ENCODE results near the gene MOGAT2. TPM values are rescaled to one million over a fixed set of nuclear protein-coding genes. Genes with fewer than 3 reads are reported as not detected.

MOGAT2 gene
- total and polyA plus RNA-seq, 3 donors from 2014 or later = 0.19 to 0.31 (median 0.24) TPM

DNA sequence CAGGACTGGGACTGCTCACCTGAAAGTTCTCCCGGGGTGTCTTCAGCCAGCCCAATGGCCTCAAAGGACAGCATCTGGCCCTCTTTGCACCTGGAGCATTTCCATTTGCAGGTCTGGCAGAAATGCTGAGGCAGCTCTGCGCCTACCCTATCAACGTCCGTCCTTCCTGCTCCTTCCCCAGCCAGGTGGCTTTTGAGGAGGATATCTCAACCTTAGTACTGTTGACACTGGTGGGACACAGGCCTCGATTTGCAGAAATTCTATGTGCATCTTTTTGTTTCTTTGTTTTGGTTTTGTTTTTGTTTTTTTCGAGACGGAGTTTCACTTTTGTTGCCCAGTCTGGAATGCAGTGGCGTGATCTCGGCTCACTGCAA lies 5.0 kb downstream of the MOGAT2 start:
- H3K27ac ChIP-seq = no peak overlapping the region
- H3K36me3 ChIP-seq (ENCODE audit: low read depth, missing control alignments) = no peaks in the 10 kb centered on the region
- H3K4me3 ChIP-seq = no peak overlapping the region
- no peaks in the 10 kb centered on the region for H3K9me3 ChIP-seq
- WGBS, 2 donors = 89 to 95% methylated on average over 7 to 9 of the region's 9 CpGs
- DNase-seq = no peak
- peaks cover 4% of the 10 kb centered on the region for H3K4me1 ChIP-seq
- H3K27me3 ChIP-seq = no peaks in the 10 kb centered on the region
- intact Hi-C loops (cut with DNase I; ENCODE audit: low total_unique reads) = no loop called here
- TF ChIP-seq, protein P1, sequence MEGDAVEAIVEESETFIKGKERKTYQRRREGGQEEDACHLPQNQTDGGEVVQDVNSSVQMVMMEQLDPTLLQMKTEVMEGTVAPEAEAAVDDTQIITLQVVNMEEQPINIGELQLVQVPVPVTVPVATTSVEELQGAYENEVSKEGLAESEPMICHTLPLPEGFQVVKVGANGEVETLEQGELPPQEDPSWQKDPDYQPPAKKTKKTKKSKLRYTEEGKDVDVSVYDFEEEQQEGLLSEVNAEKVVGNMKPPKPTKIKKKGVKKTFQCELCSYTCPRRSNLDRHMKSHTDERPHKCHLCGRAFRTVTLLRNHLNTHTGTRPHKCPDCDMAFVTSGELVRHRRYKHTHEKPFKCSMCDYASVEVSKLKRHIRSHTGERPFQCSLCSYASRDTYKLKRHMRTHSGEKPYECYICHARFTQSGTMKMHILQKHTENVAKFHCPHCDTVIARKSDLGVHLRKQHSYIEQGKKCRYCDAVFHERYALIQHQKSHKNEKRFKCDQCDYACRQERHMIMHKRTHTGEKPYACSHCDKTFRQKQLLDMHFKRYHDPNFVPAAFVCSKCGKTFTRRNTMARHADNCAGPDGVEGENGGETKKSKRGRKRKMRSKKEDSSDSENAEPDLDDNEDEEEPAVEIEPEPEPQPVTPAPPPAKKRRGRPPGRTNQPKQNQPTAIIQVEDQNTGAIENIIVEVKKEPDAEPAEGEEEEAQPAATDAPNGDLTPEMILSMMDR (IDR thresholded peaks at IDR 0.05) = no peak
- no peak for TF ChIP-seq POLR2A (IDR thresholded peaks at IDR 0.05)

DNA sequence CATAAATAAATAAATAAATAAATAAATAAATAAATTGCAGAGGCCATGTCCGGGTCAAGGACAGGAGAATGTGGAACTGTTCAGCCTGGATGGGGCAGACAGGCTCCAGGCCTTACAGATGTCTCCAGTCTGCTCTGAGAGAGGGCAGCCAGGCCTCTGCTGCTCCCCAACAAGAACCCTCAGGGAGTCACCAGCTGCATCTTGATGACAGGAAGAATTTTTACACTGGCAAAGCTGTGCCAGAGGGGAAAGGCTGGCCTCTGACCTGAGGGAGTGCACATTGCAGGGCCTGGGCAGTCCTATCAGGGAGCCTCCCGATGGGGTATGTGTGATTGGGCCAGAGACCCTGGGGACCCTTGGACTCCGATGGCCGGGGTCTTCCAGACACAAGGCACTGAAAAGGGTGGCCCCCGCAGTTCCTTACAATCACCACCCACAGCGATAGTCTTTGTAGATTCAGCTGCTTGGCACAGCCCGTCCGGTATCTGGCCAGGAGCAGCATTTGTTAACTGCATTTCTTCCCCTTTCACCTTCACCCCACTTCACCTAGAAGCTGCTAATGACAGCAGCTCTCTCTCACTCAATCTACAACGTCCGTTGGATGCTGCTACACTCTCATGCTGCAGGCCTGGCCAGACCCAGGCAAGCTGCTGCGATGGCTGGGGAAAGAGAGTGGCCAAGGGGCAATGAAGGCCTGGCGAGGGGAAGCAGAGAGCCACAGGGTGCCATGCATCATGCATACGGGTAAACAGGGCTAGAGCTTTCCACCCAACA lies 8.1 kb downstream of the MOGAT2 start:
- 59 to 66% methylated on average over 10 to 12 of the region's 13 CpGs for WGBS, 2 donors
- no peak overlapping the region for H3K27ac ChIP-seq
- intact Hi-C loops (cut with DNase I; ENCODE audit: low total_unique reads) = no loop called here
- no peaks in the 10 kb centered on the region for H3K36me3 ChIP-seq (ENCODE audit: low read depth, missing control alignments)
- H3K4me1 ChIP-seq = peaks cover 4% of the 10 kb centered on the region
- no peak overlapping the region for H3K4me3 ChIP-seq
- no peaks in the 10 kb centered on the region for H3K9me3 ChIP-seq
- TF ChIP-seq POLR2A (IDR thresholded peaks at IDR 0.05) = no peak
- TF ChIP-seq, protein P1 (IDR thresholded peaks at IDR 0.05) = no peak
- DNase-seq = no peak
- no peaks in the 10 kb centered on the region for H3K27me3 ChIP-seq

DNA sequence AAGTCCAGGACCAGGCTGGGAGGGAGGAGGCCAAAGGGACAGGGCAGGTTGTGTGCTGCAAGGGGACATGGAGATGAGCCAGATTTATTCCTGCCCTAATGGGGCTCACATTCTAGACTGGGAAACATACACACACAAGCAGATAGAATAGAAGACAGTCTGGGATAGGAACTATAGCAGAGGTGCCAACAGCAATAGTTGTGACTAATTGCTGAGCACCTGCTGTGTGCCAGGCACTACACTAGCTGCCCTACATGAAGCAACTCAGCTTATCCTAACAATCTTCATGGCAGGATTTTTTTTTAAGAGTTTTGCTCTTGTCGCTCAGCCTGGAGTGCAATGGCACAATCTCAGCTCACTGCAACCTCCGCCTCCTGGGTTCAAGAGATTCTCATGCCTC lies 11.4 kb downstream of the MOGAT2 start:
- no peaks in the 10 kb centered on the region for H3K9me3 ChIP-seq
- H3K4me3 ChIP-seq = no peak overlapping the region
- intact Hi-C loops (cut with DNase I; ENCODE audit: low total_unique reads) = no loop called here
- H3K36me3 ChIP-seq (ENCODE audit: low read depth, missing control alignments) = no peaks in the 10 kb centered on the region
- no peak overlapping the region for H3K27ac ChIP-seq
- no peak for TF ChIP-seq POLR2A (IDR thresholded peaks at IDR 0.05)
- TF ChIP-seq, protein P1 (IDR thresholded peaks at IDR 0.05) = no peak
- 95 to 98% methylated on average over 2 of the region's 2 CpGs for WGBS, 2 donors
- DNase-seq = no peak
- H3K4me1 ChIP-seq = peaks cover 4% of the 10 kb centered on the region
- H3K27me3 ChIP-seq = no peaks in the 10 kb centered on the region

DNA sequence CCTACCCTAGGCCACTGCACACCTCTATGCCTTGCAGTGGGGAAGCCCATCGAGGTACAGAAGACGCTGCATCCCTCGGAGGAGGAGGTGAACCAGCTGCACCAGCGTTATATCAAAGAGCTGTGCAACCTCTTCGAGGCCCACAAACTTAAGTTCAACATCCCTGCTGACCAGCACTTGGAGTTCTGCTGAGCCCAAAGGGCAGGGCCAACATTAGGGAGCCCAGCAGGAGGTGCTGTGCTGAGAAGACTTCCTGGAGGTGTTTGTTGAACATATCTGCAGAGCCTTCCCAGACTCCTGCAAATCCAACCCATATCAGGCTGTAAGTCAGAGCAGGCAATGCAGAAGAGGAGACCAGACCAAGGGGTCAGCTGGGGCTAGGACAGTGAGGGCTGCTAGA lies 13.5 kb downstream of the MOGAT2 start:
- H3K4me3 ChIP-seq = no peak overlapping the region
- H3K27ac ChIP-seq = no peak overlapping the region
- TF ChIP-seq POLR2A (IDR thresholded peaks at IDR 0.05) = no peak
- TF ChIP-seq, protein P1 (IDR thresholded peaks at IDR 0.05) = no peak
- intact Hi-C loops (cut with DNase I; ENCODE audit: low total_unique reads) = no loop called here
- no peaks in the 10 kb centered on the region for H3K27me3 ChIP-seq
- WGBS, 2 donors = 92 to 94% methylated on average over 5 of the region's 5 CpGs
- no peaks in the 10 kb centered on the region for H3K36me3 ChIP-seq (ENCODE audit: low read depth, missing control alignments)
- H3K4me1 ChIP-seq = peaks cover under 1% of the 10 kb centered on the region
- DNase-seq = no peak
- H3K9me3 ChIP-seq = no peaks in the 10 kb centered on the region

DNA sequence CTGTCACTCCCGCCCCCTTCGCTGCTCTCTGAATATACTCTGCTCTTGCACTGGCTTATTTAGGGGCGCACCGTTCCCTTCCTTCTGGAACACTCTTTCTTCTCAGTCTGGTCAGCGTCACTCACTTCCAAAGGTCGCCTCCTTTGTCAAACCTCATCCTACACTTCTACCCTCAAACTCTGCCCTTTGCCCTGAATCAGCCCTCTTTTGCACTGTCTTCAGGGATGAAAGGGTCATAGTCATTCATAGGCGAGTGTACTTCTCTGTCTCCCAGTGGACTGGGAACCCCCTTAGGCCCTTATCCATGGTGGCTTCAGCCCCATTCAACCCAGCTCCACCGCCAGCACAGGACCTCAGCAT lies 15.4 kb downstream of the MOGAT2 start:
- DNase-seq = no peak
- H3K27me3 ChIP-seq = no peaks in the 10 kb centered on the region
- H3K4me3 ChIP-seq = no peak overlapping the region
- TF ChIP-seq, protein P1 (IDR thresholded peaks at IDR 0.05) = no peak
- no peak for TF ChIP-seq POLR2A (IDR thresholded peaks at IDR 0.05)
- WGBS, 2 donors = 97% methylated on average over 8 of the region's 8 CpGs
- H3K36me3 ChIP-seq (ENCODE audit: low read depth, missing control alignments) = no peaks in the 10 kb centered on the region
- no peaks in the 10 kb centered on the region for H3K9me3 ChIP-seq
- H3K4me1 ChIP-seq = no peaks in the 10 kb centered on the region
- intact Hi-C loops (cut with DNase I; ENCODE audit: low total_unique reads) = no loop called here
- H3K27ac ChIP-seq = no peak overlapping the region

Measured in testis (tissue), 3 donors.